Bronchial epithelial cell (primary cell): ENCODE data around the gene SMYD1. TPM values are rescaled to one million over a fixed set of nuclear protein-coding genes. Genes with fewer than 3 reads are reported as not detected.

Experiments
- DNase-seq: peaks from one replicate; pipeline ENCODE4 v3.0.0-alpha.2; 2010; ENCODE audit warnings: low read depth
- FAIRE-seq: peaks from 2 replicates; lab custom pipeline; 2011; peaks lifted over from hg19 to GRCh38; lab: Jason Lieb, UNC
- H3K27me3 ChIP-seq: 2 replicates; pipeline ENCODE4 v1.5.1; 2011; ENCODE audit warnings: low read length; ENCODE audit not compliant: control insufficient read depth, insufficient read depth
- H3K36me3 ChIP-seq: 2 replicates; pipeline ENCODE4 v1.5.1; 2011; ENCODE audit warnings: low read length; ENCODE audit not compliant: control insufficient read depth, insufficient read depth
- H3K4me3 ChIP-seq: 2 replicates; pipeline ENCODE4 v1.5.1; 2011; ENCODE audit warnings: mild to moderate bottlenecking, low read depth, low read length, control low read depth
- total RNA-seq: library from RNA; depleted of rRNA; stranded (reverse); fragments of >200 nt; gene quantifications from 2 replicates; pipeline ENCODE4 v1.2.1, GENCODE V29; 2014
- TF ChIP-seq, protein P1 (sequence below): IDR thresholded peaks from 2 replicates; pipeline ENCODE4 v1.5.1; 2011; ENCODE audit warnings: mild to moderate bottlenecking, moderate library complexity, low read length, control low read depth, inconsistent platforms; ENCODE audit not compliant: insufficient read depth, severe bottlenecking

Gene SMYD1
- total RNA-seq, 1 donor from 2014 or later, result not detected

DNA sequence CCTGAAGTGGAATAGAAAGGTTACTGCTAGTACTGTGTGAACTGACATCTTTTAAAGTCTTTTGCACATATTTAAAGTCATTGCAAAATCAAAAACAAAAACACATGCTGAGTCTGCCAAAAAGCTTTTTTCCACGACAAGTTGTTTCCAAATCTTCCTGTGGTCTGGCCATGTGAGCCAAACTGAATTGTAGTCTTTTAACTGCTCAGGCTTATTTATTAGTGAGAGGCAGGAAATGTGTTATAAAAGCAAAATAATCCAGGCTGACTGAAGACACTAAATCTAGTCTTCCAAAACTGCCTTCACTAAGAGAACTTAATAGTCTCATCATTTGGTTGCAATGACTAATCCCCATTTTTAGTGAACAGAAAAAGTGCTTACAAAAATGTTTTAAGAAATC, 14.3 kb upstream of the SMYD1 start:
- DNase-seq, result no peak
- TF ChIP-seq, protein P1, sequence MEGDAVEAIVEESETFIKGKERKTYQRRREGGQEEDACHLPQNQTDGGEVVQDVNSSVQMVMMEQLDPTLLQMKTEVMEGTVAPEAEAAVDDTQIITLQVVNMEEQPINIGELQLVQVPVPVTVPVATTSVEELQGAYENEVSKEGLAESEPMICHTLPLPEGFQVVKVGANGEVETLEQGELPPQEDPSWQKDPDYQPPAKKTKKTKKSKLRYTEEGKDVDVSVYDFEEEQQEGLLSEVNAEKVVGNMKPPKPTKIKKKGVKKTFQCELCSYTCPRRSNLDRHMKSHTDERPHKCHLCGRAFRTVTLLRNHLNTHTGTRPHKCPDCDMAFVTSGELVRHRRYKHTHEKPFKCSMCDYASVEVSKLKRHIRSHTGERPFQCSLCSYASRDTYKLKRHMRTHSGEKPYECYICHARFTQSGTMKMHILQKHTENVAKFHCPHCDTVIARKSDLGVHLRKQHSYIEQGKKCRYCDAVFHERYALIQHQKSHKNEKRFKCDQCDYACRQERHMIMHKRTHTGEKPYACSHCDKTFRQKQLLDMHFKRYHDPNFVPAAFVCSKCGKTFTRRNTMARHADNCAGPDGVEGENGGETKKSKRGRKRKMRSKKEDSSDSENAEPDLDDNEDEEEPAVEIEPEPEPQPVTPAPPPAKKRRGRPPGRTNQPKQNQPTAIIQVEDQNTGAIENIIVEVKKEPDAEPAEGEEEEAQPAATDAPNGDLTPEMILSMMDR, result no peak
- H3K36me3 ChIP-seq, result no peaks in the 10 kb centered on the region
- H3K4me3 ChIP-seq, result no peak overlapping the region
- FAIRE-seq, result no peak
- H3K27me3 ChIP-seq, result no peaks in the 10 kb centered on the region

- peak overlapping the region; percentile 87 for H3K4me3 ChIP-seq
- DNase-seq, result no peak
- no peak for FAIRE-seq
- TF ChIP-seq, protein P1, result no peak
- no peaks in the 10 kb centered on the region for H3K36me3 ChIP-seq
- H3K27me3 ChIP-seq, result no peaks in the 10 kb centered on the region
Observed at GRCh38 chr2:88053934-88054781, 13.5 kb upstream of the SMYD1 start.

GRCh38 chr2:88054782-88055370, 12.7 kb upstream of the SMYD1 start:
- FAIRE-seq (no peak), DNase-seq (peak; percentile 16)
- peak overlapping the region; percentile 87 for H3K4me3 ChIP-seq
- no peaks in the 10 kb centered on the region for H3K27me3 ChIP-seq
- TF ChIP-seq, protein P1, result no peak
- no peaks in the 10 kb centered on the region for H3K36me3 ChIP-seq

- no peak for FAIRE-seq
- no peaks in the 10 kb centered on the region for H3K36me3 ChIP-seq
- H3K27me3 ChIP-seq, result no peaks in the 10 kb centered on the region
- TF ChIP-seq, protein P1, result no peak
- H3K4me3 ChIP-seq, result peak within 1 kb of the TSS; percentile 87
- DNase-seq, result peak; percentile 92
Observed at GRCh38 chr2:88055371-88056128, 12.1 kb upstream of the SMYD1 start, which contains the start of gene KRCC1. Gene KRCC1, minus strand, starts transcription at chr2:88055783. Its CDS starts 27,220 bp downstream, at chr2:88028563.

DNA sequence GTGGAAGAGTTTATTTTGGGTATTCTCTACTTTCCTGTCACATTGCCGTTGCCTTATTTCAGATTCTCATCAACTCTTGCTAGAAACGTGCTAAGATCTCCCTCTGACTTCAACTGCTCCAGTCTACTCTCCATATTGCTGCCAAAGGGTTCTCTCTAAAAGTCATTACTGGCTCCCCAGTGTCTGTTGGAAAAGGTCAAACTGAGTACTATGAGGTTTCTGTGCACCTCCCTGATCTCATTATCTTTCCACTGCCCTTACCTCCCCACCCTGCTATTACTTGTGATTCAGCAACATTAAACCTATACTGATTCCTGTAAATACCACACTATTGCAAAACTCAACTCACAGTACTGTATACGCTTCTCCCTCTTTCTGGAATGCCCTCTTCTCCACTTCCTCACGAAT, 10.2 kb upstream of the SMYD1 start:
- Histone ChIP-seq H3K36me3 (no peaks in the 10 kb centered on the region), H3K27me3 (no peaks in the 10 kb centered on the region), H3K4me3 (no peak overlapping the region)
- FAIRE-seq (no peak), DNase-seq (no peak)
- TF ChIP-seq, protein P1, result no peak
